NB4 (cell line): Measurements from ENCODE around the gene TBL1XR1.

Experiments
- CTCF ChIP-seq: IDR thresholded peaks from one replicate; pipeline ENCODE4 v1.5.1; 2012; ENCODE audit warnings: low read depth, low read length
- MYC ChIP-seq: IDR thresholded peaks from 2 replicates; pipeline ENCODE4 v1.6.1; 2011; ENCODE audit warnings: low read depth, low read length
- POLR2A ChIP-seq: IDR thresholded peaks from 2 replicates; pipeline ENCODE4 v1.6.1; 2011; ENCODE audit warnings: mild to moderate bottlenecking; ENCODE audit not compliant: insufficient read length; ENCODE audit errors: extremely low read depth
- TF ChIP-seq, protein P1 (sequence below): IDR thresholded peaks from 2 replicates; pipeline ENCODE4 v1.6.1; 2011; ENCODE audit warnings: low read depth, low read length

GRCh38 chr3:177133860-177134815, 63.1 kb downstream of the TBL1XR1 start:
- TF ChIP-seq CTCF (no peak), MYC (no peak), POLR2A (no peak)
- TF ChIP-seq, protein P1, sequence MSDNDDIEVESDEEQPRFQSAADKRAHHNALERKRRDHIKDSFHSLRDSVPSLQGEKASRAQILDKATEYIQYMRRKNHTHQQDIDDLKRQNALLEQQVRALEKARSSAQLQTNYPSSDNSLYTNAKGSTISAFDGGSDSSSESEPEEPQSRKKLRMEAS = no peak
